ENCODE results near the gene APOC4.

GRCh38 chr19:44954649-44955504 is 12.8 kb downstream of the APOC4 start, which contains the start of gene CLPTM1:
- TF ChIP-seq POLR2A (IDR thresholded peaks at IDR 0.05) = no peak
- peak in 2 of 3 experiments; percentile 50 to 62 for TF ChIP-seq CTCF (IDR thresholded peaks at IDR 0.05)

Data from testis (tissue), 2 donors.